Measurements from ENCODE around the gene STAP2. TPM values are rescaled to one million over a fixed set of nuclear protein-coding genes. Genes with fewer than 3 reads are reported as not detected.

STAP2 gene
- polyA plus RNA-seq, 1 donor (not counting 4 experiments of a cell fraction or from before 2014, with no cell fraction given), result 60.0 TPM

DNA sequence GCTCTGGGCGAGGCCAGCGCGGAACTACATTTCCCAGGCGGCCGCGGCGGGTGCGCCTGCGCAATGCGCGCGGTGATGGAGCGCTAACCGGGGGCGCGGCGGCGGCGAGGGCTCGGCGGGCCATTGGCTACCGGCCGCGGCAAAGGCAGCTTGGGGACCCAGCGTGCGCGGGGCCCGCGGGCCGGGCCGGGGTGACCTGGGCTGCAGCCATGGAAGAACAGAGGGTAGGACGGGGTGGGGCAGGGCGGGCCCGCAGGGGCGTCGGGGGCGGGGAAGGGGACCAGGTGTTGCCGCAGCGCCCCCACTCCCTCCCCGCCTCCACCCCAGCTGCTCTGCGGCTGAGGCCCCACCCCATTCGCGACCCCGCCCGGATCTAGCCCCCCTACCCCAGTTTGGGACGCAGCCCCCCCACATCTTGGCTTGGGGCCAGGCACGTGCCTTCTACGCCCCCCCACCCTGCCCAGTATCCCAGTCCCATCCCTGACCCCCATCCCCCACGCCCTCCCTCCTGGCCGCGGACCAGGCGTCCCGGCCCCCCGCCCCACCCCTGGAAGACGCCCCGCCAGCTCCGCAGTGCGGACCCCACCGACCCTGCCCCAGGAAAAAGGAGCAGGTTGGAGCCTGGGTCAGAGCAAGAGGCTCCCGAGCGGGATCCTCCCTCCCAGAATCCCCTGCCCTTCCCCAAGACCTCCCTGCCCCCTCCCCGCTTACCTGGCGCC is 33.9 kb downstream of the STAP2 start, which contains the start of gene FSD1:
Gene FSD1 (plus strand): TSS at position 61 of the 719 bp plus-strand sequence. CDS start 149 bp downstream, at position 210.
- H2AFZ ChIP-seq (ENCODE audit: control insufficient read depth, low read length), result no peak within 1 kb of the TSS
- no peaks in the 10 kb centered on the region for H3K9me3 ChIP-seq (ENCODE audit: control insufficient read depth, low read depth, low read length)
- H4K20me1 ChIP-seq (ENCODE audit: control insufficient read depth, extremely low read depth, insufficient read depth, low read length), result no peaks in the 10 kb centered on the region
- dilution Hi-C loops (cut with MboI; ENCODE audit: extremely low pct_ligation_motif_present, low sequenced_read_pairs), result no loop called here
- no peaks in the 10 kb centered on the region for H3K79me2 ChIP-seq (ENCODE audit: control insufficient read depth, insufficient read depth, low read length)
- H3K4me2 ChIP-seq (ENCODE audit: control insufficient read depth, extremely low read depth, insufficient read depth, low read depth, low read length), result peak within 1 kb of the TSS; percentile 37
- FAIRE-seq (no peak), DNase-seq (ENCODE audit: low read depth, low spot score) (no peak)
- no peaks in the 10 kb centered on the region for H3K36me3 ChIP-seq (ENCODE audit: control insufficient read depth in 2 of 2, extremely low read depth in 1 of 2, insufficient read depth in 2 of 2, low read length in 2 of 2)
- no peak within 1 kb of the TSS for H3K4me3 ChIP-seq (ENCODE audit: control insufficient read depth in 2 of 3, extremely low read depth in 1 of 3, insufficient read depth in 2 of 3, low read depth in 1 of 3, low read length in 3 of 3)
- no peaks in the 10 kb centered on the region for H3K4me1 ChIP-seq (ENCODE audit: control insufficient read depth, extremely low read depth, insufficient read depth, low read length)
- TF ChIP-seq EZH2 (IDR thresholded peaks at IDR 0.05; ENCODE audit: low read length), result no peak
- TF ChIP-seq, protein P1, sequence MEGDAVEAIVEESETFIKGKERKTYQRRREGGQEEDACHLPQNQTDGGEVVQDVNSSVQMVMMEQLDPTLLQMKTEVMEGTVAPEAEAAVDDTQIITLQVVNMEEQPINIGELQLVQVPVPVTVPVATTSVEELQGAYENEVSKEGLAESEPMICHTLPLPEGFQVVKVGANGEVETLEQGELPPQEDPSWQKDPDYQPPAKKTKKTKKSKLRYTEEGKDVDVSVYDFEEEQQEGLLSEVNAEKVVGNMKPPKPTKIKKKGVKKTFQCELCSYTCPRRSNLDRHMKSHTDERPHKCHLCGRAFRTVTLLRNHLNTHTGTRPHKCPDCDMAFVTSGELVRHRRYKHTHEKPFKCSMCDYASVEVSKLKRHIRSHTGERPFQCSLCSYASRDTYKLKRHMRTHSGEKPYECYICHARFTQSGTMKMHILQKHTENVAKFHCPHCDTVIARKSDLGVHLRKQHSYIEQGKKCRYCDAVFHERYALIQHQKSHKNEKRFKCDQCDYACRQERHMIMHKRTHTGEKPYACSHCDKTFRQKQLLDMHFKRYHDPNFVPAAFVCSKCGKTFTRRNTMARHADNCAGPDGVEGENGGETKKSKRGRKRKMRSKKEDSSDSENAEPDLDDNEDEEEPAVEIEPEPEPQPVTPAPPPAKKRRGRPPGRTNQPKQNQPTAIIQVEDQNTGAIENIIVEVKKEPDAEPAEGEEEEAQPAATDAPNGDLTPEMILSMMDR (optimal IDR thresholded peaks at IDR 0.05 in 1 of 3, IDR thresholded peaks at IDR 0.05 in 1 of 3, conservative IDR thresholded peaks at IDR 0.05 in 1 of 3; ENCODE audit: extremely low read depth in 1 of 3, insufficient read depth in 2 of 3, low read length in 3 of 3), result no peak
- no peak within 1 kb of the TSS for H3K9ac ChIP-seq (ENCODE audit: control insufficient read depth, extremely low read depth, insufficient read depth, low read length)
- H3K9me1 ChIP-seq (ENCODE audit: control insufficient read depth, extremely low read depth, insufficient read depth, low read length), result no peaks in the 10 kb centered on the region
- no peaks in the 10 kb centered on the region for H3K27me3 ChIP-seq (ENCODE audit: control insufficient read depth, extremely low read depth, insufficient read depth, low read length)
- no peak within 1 kb of the TSS for H3K27ac ChIP-seq (ENCODE audit: control insufficient read depth, insufficient read depth, low read length)

DNA sequence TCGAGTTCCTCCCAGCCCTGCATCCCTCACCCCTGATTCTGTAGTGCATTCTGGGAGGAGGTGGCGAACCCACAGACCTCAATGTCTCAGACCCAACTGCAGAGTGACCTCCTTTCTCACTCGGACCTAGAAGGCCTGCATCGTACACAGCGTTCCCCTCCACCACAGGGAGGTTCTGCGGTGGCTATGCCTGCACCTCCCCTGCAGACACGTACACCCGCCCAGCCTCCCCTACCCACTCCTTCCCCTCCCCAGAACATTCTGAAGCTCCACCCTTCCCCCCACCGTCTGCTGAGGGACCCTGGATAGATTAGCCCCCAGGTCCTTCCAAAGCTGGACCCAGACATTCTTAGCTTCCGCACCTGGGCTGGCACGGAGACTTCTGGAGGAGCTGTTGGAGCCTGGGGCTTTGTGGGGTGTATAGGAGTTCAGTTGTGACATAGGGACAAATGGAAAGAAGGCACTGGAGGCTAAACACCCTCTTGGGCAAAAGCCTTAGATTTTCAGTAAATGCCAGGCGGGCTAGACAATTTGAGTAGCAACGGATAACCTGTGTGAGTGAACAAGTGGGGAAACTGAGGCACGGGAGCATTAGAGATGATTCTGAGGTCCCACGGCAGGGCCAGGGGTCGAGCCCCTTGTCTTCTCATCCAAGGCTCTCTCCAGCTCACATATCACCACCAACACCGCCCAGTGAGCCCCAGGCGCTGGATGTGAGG is 34.6 kb downstream of the STAP2 start:
- dilution Hi-C loops (cut with MboI; ENCODE audit: extremely low pct_ligation_motif_present, low sequenced_read_pairs), result no loop called here
- Histone ChIP-seq H3K4me1 (ENCODE audit: control insufficient read depth, extremely low read depth, insufficient read depth, low read length) (no peaks in the 10 kb centered on the region), H4K20me1 (ENCODE audit: control insufficient read depth, extremely low read depth, insufficient read depth, low read length) (no peaks in the 10 kb centered on the region), H3K9ac (ENCODE audit: control insufficient read depth, extremely low read depth, insufficient read depth, low read length) (no peak overlapping the region), H3K36me3 (ENCODE audit: control insufficient read depth in 2 of 2, extremely low read depth in 1 of 2, insufficient read depth in 2 of 2, low read length in 2 of 2) (no peaks in the 10 kb centered on the region), H3K4me3 (ENCODE audit: control insufficient read depth in 2 of 3, extremely low read depth in 1 of 3, insufficient read depth in 2 of 3, low read depth in 1 of 3, low read length in 3 of 3) (no peak overlapping the region), H3K79me2 (ENCODE audit: control insufficient read depth, insufficient read depth, low read length) (no peaks in the 10 kb centered on the region), H3K9me1 (ENCODE audit: control insufficient read depth, extremely low read depth, insufficient read depth, low read length) (no peaks in the 10 kb centered on the region), H3K9me3 (ENCODE audit: control insufficient read depth, low read depth, low read length) (no peaks in the 10 kb centered on the region), H2AFZ (ENCODE audit: control insufficient read depth, low read length) (no peak overlapping the region), H3K27me3 (ENCODE audit: control insufficient read depth, extremely low read depth, insufficient read depth, low read length) (no peaks in the 10 kb centered on the region), H3K4me2 (ENCODE audit: control insufficient read depth, extremely low read depth, insufficient read depth, low read depth, low read length) (peak overlapping the region; percentile 37), H3K27ac (ENCODE audit: control insufficient read depth, insufficient read depth, low read length) (no peak overlapping the region)
- TF ChIP-seq, protein P1 (optimal IDR thresholded peaks at IDR 0.05 in 1 of 3, IDR thresholded peaks at IDR 0.05 in 1 of 3, conservative IDR thresholded peaks at IDR 0.05 in 1 of 3; ENCODE audit: extremely low read depth in 1 of 3, insufficient read depth in 2 of 3, low read length in 3 of 3), result no peak
- TF ChIP-seq EZH2 (IDR thresholded peaks at IDR 0.05; ENCODE audit: low read length), result no peak
- DNase-seq (ENCODE audit: low read depth, low spot score) (no peak), FAIRE-seq (no peak)
